Retinal pigment epithelial cell (primary cell): ENCODE results near the gene CDH24.

Source experiments
- DNase-seq: peaks from one replicate; pipeline ENCODE4 v3.0.0-alpha.2; 2010; ENCODE audit warnings: low read depth
- H3K4me3 ChIP-seq: 2 replicates; pipeline ENCODE4 v1.5.1; 2011; ENCODE audit warnings: mild to moderate bottlenecking, low read length, control low read depth, moderate library complexity
- CTCF ChIP-seq: conservative IDR thresholded peaks from 2 replicates; pipeline ENCODE4 v1.5.1; 2011; ENCODE audit warnings: low read depth, low read length, control low read depth, inconsistent platforms

Gene CDH24

GRCh38 chr14:23086565-23086964 lies 29.2 kb upstream of the CDH24 start:
- no peak for DNase-seq
- H3K4me3 ChIP-seq, result no peak overlapping the region
- TF ChIP-seq CTCF, result no peak

GRCh38 chr14:23085458-23085857 lies 28.1 kb upstream of the CDH24 start:
- no peak overlapping the region for H3K4me3 ChIP-seq
- DNase-seq, result no peak
- TF ChIP-seq CTCF, result no peak

- no peak for TF ChIP-seq CTCF
- no peak overlapping the region for H3K4me3 ChIP-seq
These were observed 23.2 kb upstream of the CDH24 start for GRCh38 chr14:23080474-23080873.

GRCh38 chr14:23079716-23080115 lies 22.4 kb upstream of the CDH24 start:
- H3K4me3 ChIP-seq, result no peak overlapping the region
- DNase-seq, result no peak
- TF ChIP-seq CTCF, result no peak

More at GRCh38 chr14:23080474-23080873, 23.2 kb upstream of the CDH24 start:
- no peak for DNase-seq

GRCh38 chr14:23078692-23079116 lies 21.4 kb upstream of the CDH24 start:
- peak; percentile 74 for DNase-seq
- H3K4me3 ChIP-seq, result no peak overlapping the region
- TF ChIP-seq CTCF, result peak; percentile 4

- no peak for TF ChIP-seq CTCF
- H3K4me3 ChIP-seq, result no peak overlapping the region
- DNase-seq, result no peak
These were observed 20.6 kb upstream of the CDH24 start for GRCh38 chr14:23077962-23078361.

- H3K4me3 ChIP-seq, result no peak overlapping the region
- DNase-seq, result no peak
- peak; percentile 71 for TF ChIP-seq CTCF
These were observed 19.6 kb upstream of the CDH24 start for GRCh38 chr14:23076785-23077408.
